HEK293 (cell line): Measurements from ENCODE around the gene ZNF503.

Source experiments
- CTCF ChIA-PET: fragments of 350-600 bp; formaldehyde crosslinking; extraction: SDS; loops from one replicate; lab custom pipeline; 2021; ENCODE audit warnings: antibody characterized with exemption; lab: Yijun Ruan, JAX
- POLR2A ChIA-PET: fragments of 300-600 bp; formaldehyde crosslinking; extraction: SDS; loops from one replicate; lab custom pipeline; 2020; ENCODE audit warnings: antibody characterized with exemption, inconsistent platforms; lab: Yijun Ruan, JAX
- H3K27ac ChIP-seq: fragments of 200-500 bp; sonication (Bioruptor generic); 2 replicates; pipeline ENCODE4 v1.5.1; 2014; ENCODE audit warnings: low read depth, low read length, control low read depth, inconsistent platforms; ENCODE audit errors: extremely low read depth
- H3K36me3 ChIP-seq, 2 experiments: fragments of 200-500 bp in 1 of 2; sonication (Bioruptor generic) in 1 of 2; 1 replicate in 1 of 2; 2 replicates in 1 of 2; pipeline ENCODE4 v1.5.1; 2014 to 2017; ENCODE audit warnings: inconsistent platforms in 2 of 2, low read length in 2 of 2; ENCODE audit not compliant: control insufficient read depth in 2 of 2, insufficient read depth in 1 of 2
- H3K4me1 ChIP-seq: fragments of 200-500 bp; sonication (Bioruptor generic); 2 replicates; pipeline ENCODE4 v1.5.1; 2014; ENCODE audit warnings: mild to moderate bottlenecking, low read length, inconsistent platforms; ENCODE audit not compliant: control insufficient read depth, insufficient read depth
- H3K4me3 ChIP-seq: 2 replicates; pipeline ENCODE4 v1.5.1; 2011; ENCODE audit warnings: low read depth, mild to moderate bottlenecking, control low read depth, low read length, moderate library complexity
- H3K9me3 ChIP-seq: fragments of 200-500 bp; sonication (Bioruptor generic); 2 replicates; pipeline ENCODE4 v1.5.1; 2014; ENCODE audit warnings: low read depth, low read length, inconsistent platforms; ENCODE audit not compliant: control insufficient read depth, insufficient read depth
- KLF16 ChIP-seq: fragments of 450-650 bp; formaldehyde crosslinking; IDR thresholded peaks from 2 replicates; pipeline ENCODE4 v1.5.1; 2017; ENCODE audit warnings: missing biosample characterization, missing genetic modification characterization
- ZBTB20 ChIP-seq: fragments of 450-650 bp; formaldehyde crosslinking; IDR thresholded peaks from 2 replicates; pipeline ENCODE4 v1.5.1; 2016; ENCODE audit warnings: missing biosample characterization, missing genetic modification characterization
- ZBTB7A ChIP-seq: fragments of 450-650 bp; formaldehyde crosslinking; IDR thresholded peaks from 2 replicates; pipeline ENCODE4 v1.5.1; 2016; ENCODE audit warnings: low read depth, missing biosample characterization, missing genetic modification characterization
- ZBTB8A ChIP-seq: fragments of 450-650 bp; formaldehyde crosslinking; IDR thresholded peaks from 2 replicates; pipeline ENCODE4 v1.5.1; 2016; ENCODE audit warnings: missing biosample characterization, missing genetic modification characterization
- ZEB2 ChIP-seq: fragments of 450-650 bp; formaldehyde crosslinking; IDR thresholded peaks from 2 replicates; pipeline ENCODE4 v1.5.1; 2016; ENCODE audit warnings: missing biosample characterization, missing genetic modification characterization
- ZNF114 ChIP-seq: fragments of 450-650 bp; formaldehyde crosslinking; IDR thresholded peaks from 2 replicates; pipeline ENCODE4 v1.5.0; 2017; ENCODE audit warnings: missing biosample characterization, missing genetic modification characterization
- ZNF138 ChIP-seq: fragments of 450-650 bp; formaldehyde crosslinking; IDR thresholded peaks from 2 replicates; pipeline ENCODE4 v1.5.1; 2016; ENCODE audit warnings: missing biosample characterization, missing genetic modification characterization, borderline replicate concordance
- ZNF174 ChIP-seq: fragments of 450-650 bp; formaldehyde crosslinking; IDR thresholded peaks from 2 replicates; pipeline ENCODE4 v1.5.0; 2017; ENCODE audit warnings: missing biosample characterization, mild to moderate bottlenecking, missing genetic modification characterization
- ZNF2 ChIP-seq: fragments of 450-650 bp; formaldehyde crosslinking; IDR thresholded peaks from 2 replicates; pipeline ENCODE4 v1.5.1; 2016; ENCODE audit warnings: missing biosample characterization, missing genetic modification characterization
- ZNF335 ChIP-seq: fragments of 450-650 bp; formaldehyde crosslinking; conservative IDR thresholded peaks from 2 replicates; pipeline ENCODE4 v1.5.1; 2016; ENCODE audit warnings: missing biosample characterization, missing genetic modification characterization
- ZNF391 ChIP-seq: fragments of 450-650 bp; formaldehyde crosslinking; IDR thresholded peaks from 2 replicates; pipeline ENCODE4 v1.5.1; 2016; ENCODE audit warnings: low read depth, missing biosample characterization, missing genetic modification characterization, borderline replicate concordance
- ZNF544 ChIP-seq: fragments of 450-650 bp; formaldehyde crosslinking; IDR thresholded peaks from 2 replicates; pipeline ENCODE4 v1.5.0; 2017; ENCODE audit warnings: missing biosample characterization, missing genetic modification characterization
- ZNF561 ChIP-seq: fragments of 450-650 bp; IDR thresholded peaks from 2 replicates; pipeline ENCODE4 v1.5.1; 2018; ENCODE audit warnings: missing biosample characterization, missing genetic modification characterization, borderline replicate concordance
- ZNF600 ChIP-seq: fragments of 450-650 bp; formaldehyde crosslinking; IDR thresholded peaks from 2 replicates; pipeline ENCODE4 v1.5.1; 2016; ENCODE audit warnings: missing biosample characterization, missing genetic modification characterization
- ZNF654 ChIP-seq: fragments of 450-650 bp; formaldehyde crosslinking; IDR thresholded peaks from 2 replicates; pipeline ENCODE4 v1.5.1; 2016; ENCODE audit warnings: low read depth, missing biosample characterization, missing genetic modification characterization
- ZNF843 ChIP-seq: fragments of 450-650 bp; formaldehyde crosslinking; IDR thresholded peaks from 2 replicates; pipeline ENCODE4 v1.5.1; 2016; ENCODE audit warnings: missing biosample characterization, missing genetic modification characterization
- ZSCAN30 ChIP-seq: fragments of 450-650 bp; IDR thresholded peaks from 2 replicates; pipeline ENCODE4 v1.5.1; 2018; ENCODE audit warnings: missing biosample characterization, mild to moderate bottlenecking, missing genetic modification characterization, moderate library complexity
- TF ChIP-seq, protein P1 (sequence below): fragments of 450-650 bp; formaldehyde crosslinking; IDR thresholded peaks from 2 replicates; pipeline ENCODE4 v1.5.1; 2016; ENCODE audit warnings: missing biosample characterization, missing genetic modification characterization
- TF ChIP-seq, protein P2 (sequence below): fragments of 450-650 bp; formaldehyde crosslinking; IDR thresholded peaks from 2 replicates; pipeline ENCODE4 v1.5.1; 2016; ENCODE audit warnings: missing biosample characterization, missing genetic modification characterization
- TF ChIP-seq, protein P3 (sequence below): fragments of 450-650 bp; formaldehyde crosslinking; IDR thresholded peaks from 2 replicates; pipeline ENCODE4 v1.5.1; 2016; ENCODE audit warnings: missing biosample characterization, missing genetic modification characterization
- TF ChIP-seq, protein P4 (sequence below): fragments of 450-650 bp; formaldehyde crosslinking; IDR thresholded peaks from 2 replicates; pipeline ENCODE4 v1.5.1; 2017; ENCODE audit warnings: missing biosample characterization, mild to moderate bottlenecking, missing genetic modification characterization, moderate library complexity
- TF ChIP-seq, protein P5 (sequence below): fragments of 450-650 bp; formaldehyde crosslinking; optimal IDR thresholded peaks from 2 replicates; pipeline ENCODE3; 2016; ENCODE audit warnings: missing biosample characterization, mild to moderate bottlenecking, missing genetic modification characterization
- TF ChIP-seq, protein P6 (sequence below): fragments of 450-650 bp; formaldehyde crosslinking; IDR thresholded peaks from 2 replicates; pipeline ENCODE4 v1.5.1; 2017; ENCODE audit warnings: missing biosample characterization, missing genetic modification characterization

ZNF503 gene

DNA sequence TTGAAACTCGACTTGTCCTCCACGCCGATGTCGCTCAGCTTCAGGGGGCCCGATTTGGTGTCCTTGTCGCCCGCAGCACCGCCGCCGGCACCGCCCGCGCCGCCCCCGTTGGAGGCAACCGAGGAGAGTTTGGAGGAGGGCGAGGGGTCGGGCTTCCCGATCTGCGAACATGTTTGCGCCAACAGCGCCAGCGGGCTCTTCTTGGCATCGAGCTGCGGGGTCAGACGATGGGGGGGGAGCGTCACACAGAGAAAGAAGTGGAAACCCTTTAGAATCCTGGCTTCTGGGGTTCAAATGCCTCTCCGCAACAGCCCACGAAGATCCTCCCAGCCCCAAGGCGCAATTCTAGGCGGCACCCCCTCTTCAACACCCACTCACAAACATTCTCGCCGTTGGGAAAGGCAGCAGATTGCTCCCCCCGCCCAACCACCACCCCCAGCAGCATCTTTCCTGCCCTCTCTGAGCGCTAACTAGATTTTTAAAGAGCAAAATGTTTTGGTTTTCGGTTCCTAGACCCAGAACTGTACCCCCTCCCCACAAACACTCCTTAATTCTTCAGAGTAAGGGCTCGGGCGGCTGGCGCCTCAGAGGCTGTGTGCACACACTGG, 1.3 kb downstream of the ZNF503 start (continued):
- TF ChIP-seq, protein P1, sequence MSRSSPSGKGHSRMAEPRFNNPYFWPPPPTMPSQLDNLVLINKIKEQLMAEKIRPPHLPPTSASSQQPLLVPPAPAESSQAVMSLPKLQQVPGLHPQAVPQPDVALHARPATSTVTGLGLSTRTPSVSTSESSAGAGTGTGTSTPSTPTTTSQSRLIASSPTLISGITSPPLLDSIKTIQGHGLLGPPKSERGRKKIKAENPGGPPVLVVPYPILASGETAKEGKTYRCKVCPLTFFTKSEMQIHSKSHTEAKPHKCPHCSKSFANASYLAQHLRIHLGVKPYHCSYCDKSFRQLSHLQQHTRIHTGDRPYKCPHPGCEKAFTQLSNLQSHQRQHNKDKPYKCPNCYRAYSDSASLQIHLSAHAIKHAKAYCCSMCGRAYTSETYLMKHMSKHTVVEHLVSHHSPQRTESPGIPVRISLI (tag by site-specific recombination): no peak
- TF ChIP-seq KLF16 (tag by site-specific recombination) (peak; percentile 59; the same call in 1 of the 2 replicates), ZNF114 (tag by site-specific recombination) (no peak), ZNF544 (tag by site-specific recombination) (no peak)

DNA sequence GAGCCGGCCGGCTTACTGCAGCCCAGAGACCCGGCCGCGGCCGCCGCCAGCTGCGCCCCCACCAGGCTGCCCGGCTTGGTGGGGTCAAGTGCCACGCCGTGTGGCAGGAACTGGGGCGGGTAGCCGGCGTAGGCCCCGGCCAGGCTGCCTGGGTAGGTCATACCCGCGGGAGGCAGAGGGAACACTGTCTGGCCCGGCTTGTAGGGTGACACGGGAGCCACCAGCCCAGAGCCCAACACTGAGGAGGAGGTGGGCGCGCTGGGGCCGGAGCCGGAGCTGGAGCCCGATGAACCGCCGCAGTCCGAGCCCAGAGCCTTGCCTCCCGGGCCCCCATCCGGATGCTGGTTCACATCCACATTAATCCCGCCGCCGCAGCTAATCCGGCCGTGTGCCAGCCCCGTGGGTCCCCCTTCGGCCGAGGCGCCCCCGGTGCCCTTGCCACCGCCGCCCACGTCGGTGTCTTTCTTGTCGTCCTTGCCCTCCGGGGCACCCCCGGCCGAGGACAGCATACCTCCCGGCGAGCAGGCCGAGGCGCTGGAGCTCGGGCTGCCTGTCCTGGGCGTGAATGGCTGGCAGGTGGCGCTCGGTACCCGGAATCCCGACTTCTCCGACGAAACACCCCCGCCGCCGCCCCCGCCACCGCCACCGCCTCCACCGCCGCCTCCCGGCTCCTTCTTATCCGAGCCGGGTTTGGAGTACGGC, 2.0 kb downstream of the ZNF503 start:
- ChIA-PET POLR2A (interaction anchor here (0.6 to 3.3 kb wide), 5 partner anchors 20 to 900 kb away, joined by 3 to 12 read pairs (median 3); no protein-coding TSS in a partner anchor), CTCF (interaction anchor here (0.5 to 1.8 kb wide), 12 partner anchors 10 to 904 kb away, joined by 3 to 6 read pairs (median 3); no protein-coding TSS in a partner anchor)
- H3K4me3 ChIP-seq: peak overlapping the region; percentile 69
- H3K9me3 ChIP-seq: no peaks in the 10 kb centered on the region
- peaks cover 0 to 46% of the 10 kb centered on the region in 2 experiments; a peak in 2 of 3 replicates for H3K36me3 ChIP-seq
- H3K4me1 ChIP-seq: no peaks in the 10 kb centered on the region; the same call in 1 of the 2 replicates
- H3K27ac ChIP-seq: peak overlapping the region; percentile 100
- TF ChIP-seq, protein P2, sequence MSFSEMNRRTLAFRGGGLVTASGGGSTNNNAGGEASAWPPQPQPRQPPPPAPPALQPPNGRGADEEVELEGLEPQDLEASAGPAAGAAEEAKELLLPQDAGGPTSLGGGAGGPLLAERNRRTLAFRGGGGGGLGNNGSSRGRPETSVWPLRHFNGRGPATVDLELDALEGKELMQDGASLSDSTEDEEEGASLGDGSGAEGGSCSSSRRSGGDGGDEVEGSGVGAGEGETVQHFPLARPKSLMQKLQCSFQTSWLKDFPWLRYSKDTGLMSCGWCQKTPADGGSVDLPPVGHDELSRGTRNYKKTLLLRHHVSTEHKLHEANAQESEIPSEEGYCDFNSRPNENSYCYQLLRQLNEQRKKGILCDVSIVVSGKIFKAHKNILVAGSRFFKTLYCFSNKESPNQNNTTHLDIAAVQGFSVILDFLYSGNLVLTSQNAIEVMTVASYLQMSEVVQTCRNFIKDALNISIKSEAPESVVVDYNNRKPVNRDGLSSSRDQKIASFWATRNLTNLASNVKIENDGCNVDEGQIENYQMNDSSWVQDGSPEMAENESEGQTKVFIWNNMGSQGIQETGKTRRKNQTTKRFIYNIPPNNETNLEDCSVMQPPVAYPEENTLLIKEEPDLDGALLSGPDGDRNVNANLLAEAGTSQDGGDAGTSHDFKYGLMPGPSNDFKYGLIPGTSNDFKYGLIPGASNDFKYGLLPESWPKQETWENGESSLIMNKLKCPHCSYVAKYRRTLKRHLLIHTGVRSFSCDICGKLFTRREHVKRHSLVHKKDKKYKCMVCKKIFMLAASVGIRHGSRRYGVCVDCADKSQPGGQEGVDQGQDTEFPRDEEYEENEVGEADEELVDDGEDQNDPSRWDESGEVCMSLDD (tag by site-specific recombination): peak; percentile 60
- TF ChIP-seq ZEB2: peak; percentile 38; the same call in 1 of the 2 replicates
- TF ChIP-seq, protein P3, sequence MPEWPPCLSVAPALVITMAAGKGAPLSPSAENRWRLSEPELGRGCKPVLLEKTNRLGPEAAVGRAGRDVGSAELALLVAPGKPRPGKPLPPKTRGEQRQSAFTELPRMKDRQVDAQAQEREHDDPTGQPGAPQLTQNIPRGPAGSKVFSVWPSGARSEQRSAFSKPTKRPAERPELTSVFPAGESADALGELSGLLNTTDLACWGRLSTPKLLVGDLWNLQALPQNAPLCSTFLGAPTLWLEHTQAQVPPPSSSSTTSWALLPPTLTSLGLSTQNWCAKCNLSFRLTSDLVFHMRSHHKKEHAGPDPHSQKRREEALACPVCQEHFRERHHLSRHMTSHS (tag by site-specific recombination): no peak
- peak; percentile 68; the same call in 1 of the 2 replicates for TF ChIP-seq ZBTB8A (tag by site-specific recombination)
- 0 out of 2 replicates have a peak, but pooled peaks have one; percentile 28 for TF ChIP-seq ZNF2 (tag by site-specific recombination)
- 0 out of 2 replicates have a peak, but pooled peaks have one; percentile 42 for TF ChIP-seq ZNF843
- TF ChIP-seq ZNF335 (tag by site-specific recombination): 0 out of 2 replicates have a peak, but pooled peaks have one; percentile 12
- TF ChIP-seq, protein P4, sequence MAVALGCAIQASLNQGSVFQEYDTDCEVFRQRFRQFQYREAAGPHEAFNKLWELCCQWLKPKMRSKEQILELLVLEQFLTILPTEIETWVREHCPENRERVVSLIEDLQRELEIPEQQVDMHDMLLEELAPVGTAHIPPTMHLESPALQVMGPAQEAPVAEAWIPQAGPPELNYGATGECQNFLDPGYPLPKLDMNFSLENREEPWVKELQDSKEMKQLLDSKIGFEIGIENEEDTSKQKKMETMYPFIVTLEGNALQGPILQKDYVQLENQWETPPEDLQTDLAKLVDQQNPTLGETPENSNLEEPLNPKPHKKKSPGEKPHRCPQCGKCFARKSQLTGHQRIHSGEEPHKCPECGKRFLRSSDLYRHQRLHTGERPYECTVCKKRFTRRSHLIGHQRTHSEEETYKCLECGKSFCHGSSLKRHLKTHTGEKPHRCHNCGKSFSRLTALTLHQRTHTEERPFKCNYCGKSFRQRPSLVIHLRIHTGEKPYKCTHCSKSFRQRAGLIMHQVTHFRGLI (tag by site-specific recombination): peak; percentile 66; the same call in 1 of the 2 replicates
- TF ChIP-seq ZBTB7A (tag by site-specific recombination): peak; percentile 46; the same call in 1 of the 2 replicates
- TF ChIP-seq ZNF174: no peak
- TF ChIP-seq ZBTB20 (tag by site-specific recombination): peak; percentile 62
- no peak for TF ChIP-seq ZNF600 (tag by site-specific recombination)
- TF ChIP-seq ZNF654: 0 out of 2 replicates have a peak, but pooled peaks have one; percentile 23
- TF ChIP-seq, protein P5, sequence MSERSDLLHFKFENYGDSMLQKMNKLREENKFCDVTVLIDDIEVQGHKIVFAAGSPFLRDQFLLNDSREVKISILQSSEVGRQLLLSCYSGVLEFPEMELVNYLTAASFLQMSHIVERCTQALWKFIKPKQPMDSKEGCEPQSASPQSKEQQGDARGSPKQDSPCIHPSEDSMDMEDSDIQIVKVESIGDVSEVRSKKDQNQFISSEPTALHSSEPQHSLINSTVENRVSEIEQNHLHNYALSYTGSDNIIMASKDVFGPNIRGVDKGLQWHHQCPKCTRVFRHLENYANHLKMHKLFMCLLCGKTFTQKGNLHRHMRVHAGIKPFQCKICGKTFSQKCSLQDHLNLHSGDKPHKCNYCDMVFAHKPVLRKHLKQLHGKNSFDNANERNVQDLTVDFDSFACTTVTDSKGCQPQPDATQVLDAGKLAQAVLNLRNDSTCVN: peak; percentile 37
- TF ChIP-seq, protein P6, sequence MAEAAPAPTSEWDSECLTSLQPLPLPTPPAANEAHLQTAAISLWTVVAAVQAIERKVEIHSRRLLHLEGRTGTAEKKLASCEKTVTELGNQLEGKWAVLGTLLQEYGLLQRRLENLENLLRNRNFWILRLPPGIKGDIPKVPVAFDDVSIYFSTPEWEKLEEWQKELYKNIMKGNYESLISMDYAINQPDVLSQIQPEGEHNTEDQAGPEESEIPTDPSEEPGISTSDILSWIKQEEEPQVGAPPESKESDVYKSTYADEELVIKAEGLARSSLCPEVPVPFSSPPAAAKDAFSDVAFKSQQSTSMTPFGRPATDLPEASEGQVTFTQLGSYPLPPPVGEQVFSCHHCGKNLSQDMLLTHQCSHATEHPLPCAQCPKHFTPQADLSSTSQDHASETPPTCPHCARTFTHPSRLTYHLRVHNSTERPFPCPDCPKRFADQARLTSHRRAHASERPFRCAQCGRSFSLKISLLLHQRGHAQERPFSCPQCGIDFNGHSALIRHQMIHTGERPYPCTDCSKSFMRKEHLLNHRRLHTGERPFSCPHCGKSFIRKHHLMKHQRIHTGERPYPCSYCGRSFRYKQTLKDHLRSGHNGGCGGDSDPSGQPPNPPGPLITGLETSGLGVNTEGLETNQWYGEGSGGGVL (tag by site-specific recombination): no peak
- 0 out of 2 replicates have a peak, but pooled peaks have one; percentile 15 for TF ChIP-seq ZNF561 (tag by site-specific recombination)
- TF ChIP-seq ZNF391 (tag by site-specific recombination): 0 out of 2 replicates have a peak, but pooled peaks have one; percentile 27
- TF ChIP-seq ZSCAN30 (tag by site-specific recombination): no peak
- TF ChIP-seq, protein P1 (tag by site-specific recombination): no peak
- no peak for TF ChIP-seq ZNF138 (tag by site-specific recombination)
